GM12891 (cell line): ENCODE measurements around the gene EXD3.

ENCODE experiments used
- POLR2A ChIP-seq: IDR thresholded peaks from 2 replicates; pipeline ENCODE4 v1.6.1; 2011; ENCODE audit warnings: low read depth, low read length, control low read depth
- POLR2AphosphoS5 ChIP-seq: IDR thresholded peaks from 2 replicates; pipeline ENCODE4 v1.6.1; 2011; ENCODE audit warnings: low read depth, low read length, control low read depth
- TAF1 ChIP-seq: IDR thresholded peaks from 2 replicates; pipeline ENCODE4 v1.6.1; 2011; ENCODE audit warnings: low read depth, low read length, control low read depth

- TF ChIP-seq POLR2A, result no peak
- no peak for TF ChIP-seq POLR2AphosphoS5
- no peak for TF ChIP-seq TAF1
Observed at GRCh38 chr9:137339045-137339907, 83.7 kb downstream of the EXD3 start.
